Measurements from ENCODE around the gene CLDN6.
"Not testable (repeated sequence)": the region's sequence is repeated elsewhere in the genome, so short reads cannot be mapped to it uniquely, and the experiment has no call there.

The CLDN6 gene

GRCh38 chr16:3057181-3058138, 39.5 kb upstream of the CLDN6 start:
- no peak overlapping the region for H3K9ac ChIP-seq (ENCODE audit: low read length)
- H3K27ac ChIP-seq (ENCODE audit: low read depth, low read length) = no peak overlapping the region
- H3K79me2 ChIP-seq (ENCODE audit: control insufficient read depth, insufficient read depth, low read length) = no peaks in the 10 kb centered on the region
- WGBS (ENCODE audit: extremely low coverage, insufficient coverage, low lambda C conversion rate) = no CpG with 5 or more reads among the region's 22 CpGs
- no peak overlapping the region for H2AK5ac ChIP-seq (ENCODE audit: low read length)
- no peak overlapping the region for H2BK5ac ChIP-seq (ENCODE audit: low read length)
- H3K36me3 ChIP-seq (ENCODE audit: control insufficient read depth, insufficient read depth, low read length) = no peaks in the 10 kb centered on the region
- DNase-seq = no peak
- H4K8ac ChIP-seq (ENCODE audit: low read depth, low read length) = no peak overlapping the region
- no peaks in the 10 kb centered on the region for H3K27me3 ChIP-seq (ENCODE audit: insufficient read depth, low read length, poor library complexity)
- no peak overlapping the region for H4K5ac ChIP-seq (ENCODE audit: low read length)
- no peaks in the 10 kb centered on the region for H3K4me1 ChIP-seq (ENCODE audit: control insufficient read depth, low read depth, low read length)
- H3K4me3 ChIP-seq (ENCODE audit: low read length) = no peak overlapping the region
- no peak overlapping the region for H3K56ac ChIP-seq (ENCODE audit: low read length)
- H3K23ac ChIP-seq (ENCODE audit: low read length) = no peak overlapping the region
- H3K4ac ChIP-seq (ENCODE audit: low read depth, low read length) = no peak overlapping the region
- no peaks in the 10 kb centered on the region for H3K79me1 ChIP-seq (ENCODE audit: low read length)
- no peak overlapping the region for H2BK15ac ChIP-seq (replicated peaks; ENCODE audit: low read depth)
- no peak overlapping the region for H2BK120ac ChIP-seq (ENCODE audit: low read depth, low read length)
- H3K4me2 ChIP-seq (ENCODE audit: low read length) = peak overlapping the region; percentile 64
- no peak overlapping the region for H3K18ac ChIP-seq (ENCODE audit: low read length)

GRCh38 chr16:3056336-3057180, 38.6 kb upstream of the CLDN6 start:
- Histone ChIP-seq H3K56ac (ENCODE audit: low read length) (no peak overlapping the region), H3K79me2 (ENCODE audit: control insufficient read depth, insufficient read depth, low read length) (no peaks in the 10 kb centered on the region), H3K79me1 (ENCODE audit: low read length) (no peaks in the 10 kb centered on the region), H4K8ac (ENCODE audit: low read depth, low read length) (no peak overlapping the region), H3K4ac (ENCODE audit: low read depth, low read length) (no peak overlapping the region), H3K27ac (ENCODE audit: low read depth, low read length) (no peak overlapping the region), H4K5ac (ENCODE audit: low read length) (no peak overlapping the region), H2AK5ac (ENCODE audit: low read length) (no peak overlapping the region), H3K36me3 (ENCODE audit: control insufficient read depth, insufficient read depth, low read length) (no peaks in the 10 kb centered on the region), H3K9ac (ENCODE audit: low read length) (no peak overlapping the region), H3K4me1 (ENCODE audit: control insufficient read depth, low read depth, low read length) (no peaks in the 10 kb centered on the region), H3K27me3 (ENCODE audit: insufficient read depth, low read length, poor library complexity) (no peaks in the 10 kb centered on the region), H3K18ac (ENCODE audit: low read length) (no peak overlapping the region), H2BK15ac (replicated peaks; ENCODE audit: low read depth) (no peak overlapping the region), H3K23ac (ENCODE audit: low read length) (no peak overlapping the region), H2BK5ac (ENCODE audit: low read length) (no peak overlapping the region), H3K4me2 (ENCODE audit: low read length) (no peak overlapping the region), H3K4me3 (ENCODE audit: low read length) (no peak overlapping the region), H2BK120ac (ENCODE audit: low read depth, low read length) (no peak overlapping the region)
- WGBS (ENCODE audit: extremely low coverage, insufficient coverage, low lambda C conversion rate) = no CpG with 5 or more reads among the region's 19 CpGs
- DNase-seq = no peak

- DNase-seq; H3K23ac ChIP-seq (ENCODE audit: low read length); H3K79me2 ChIP-seq (ENCODE audit: control insufficient read depth, insufficient read depth, low read length); H2BK15ac ChIP-seq (replicated peaks; ENCODE audit: low read depth); H3K27me3 ChIP-seq (ENCODE audit: insufficient read depth, low read length, poor library complexity); H3K18ac ChIP-seq (ENCODE audit: low read length); H3K4me2 ChIP-seq (ENCODE audit: low read length); H2BK120ac ChIP-seq (ENCODE audit: low read depth, low read length); H3K36me3 ChIP-seq (ENCODE audit: control insufficient read depth, insufficient read depth, low read length); H2AK5ac ChIP-seq (ENCODE audit: low read length); H2BK5ac ChIP-seq (ENCODE audit: low read length); H3K4me3 ChIP-seq (ENCODE audit: low read length); H4K8ac ChIP-seq (ENCODE audit: low read depth, low read length); H3K56ac ChIP-seq (ENCODE audit: low read length); H3K79me1 ChIP-seq (ENCODE audit: low read length); H3K4ac ChIP-seq (ENCODE audit: low read depth, low read length); H3K9ac ChIP-seq (ENCODE audit: low read length); H3K4me1 ChIP-seq (ENCODE audit: control insufficient read depth, low read depth, low read length); H4K5ac ChIP-seq (ENCODE audit: low read length); H3K27ac ChIP-seq (ENCODE audit: low read depth, low read length): not testable (repeated sequence)
- no CpG with 5 or more reads among the region's 9 CpGs for WGBS (ENCODE audit: extremely low coverage, insufficient coverage, low lambda C conversion rate)
Observed at GRCh38 chr16:3055734-3056115, 37.7 kb upstream of the CLDN6 start.

- Histone ChIP-seq H2BK15ac (replicated peaks; ENCODE audit: low read depth) (no peak overlapping the region), H2BK5ac (ENCODE audit: low read length) (no peak overlapping the region), H4K8ac (ENCODE audit: low read depth, low read length) (no peak overlapping the region), H3K23ac (ENCODE audit: low read length) (no peak overlapping the region), H3K27me3 (ENCODE audit: insufficient read depth, low read length, poor library complexity) (no peaks in the 10 kb centered on the region), H3K56ac (ENCODE audit: low read length) (peak overlapping the region; percentile 3), H3K36me3 (ENCODE audit: control insufficient read depth, insufficient read depth, low read length) (no peaks in the 10 kb centered on the region), H3K9ac (ENCODE audit: low read length) (no peak overlapping the region), H3K4me2 (ENCODE audit: low read length) (no peak overlapping the region), H3K79me1 (ENCODE audit: low read length) (no peaks in the 10 kb centered on the region), H3K79me2 (ENCODE audit: control insufficient read depth, insufficient read depth, low read length) (no peaks in the 10 kb centered on the region), H3K4ac (ENCODE audit: low read depth, low read length) (no peak overlapping the region), H2BK120ac (ENCODE audit: low read depth, low read length) (no peak overlapping the region), H2AK5ac (ENCODE audit: low read length) (no peak overlapping the region), H3K27ac (ENCODE audit: low read depth, low read length) (no peak overlapping the region), H4K5ac (ENCODE audit: low read length) (no peak overlapping the region), H3K4me3 (ENCODE audit: low read length) (no peak overlapping the region), H3K18ac (ENCODE audit: low read length) (no peak overlapping the region), H3K4me1 (ENCODE audit: control insufficient read depth, low read depth, low read length) (no peaks in the 10 kb centered on the region)
- DNase-seq = no peak
- WGBS (ENCODE audit: extremely low coverage, insufficient coverage, low lambda C conversion rate) = no CpG with 5 or more reads among the region's 17 CpGs
Observed at GRCh38 chr16:3054965-3055733, 37.2 kb upstream of the CLDN6 start.

- H3K79me1 ChIP-seq (ENCODE audit: low read length); H3K27ac ChIP-seq (ENCODE audit: low read depth, low read length); H3K4me2 ChIP-seq (ENCODE audit: low read length); H3K4ac ChIP-seq (ENCODE audit: low read depth, low read length); H2BK120ac ChIP-seq (ENCODE audit: low read depth, low read length); DNase-seq; H2AK5ac ChIP-seq (ENCODE audit: low read length); H2BK5ac ChIP-seq (ENCODE audit: low read length); H4K8ac ChIP-seq (ENCODE audit: low read depth, low read length); H3K23ac ChIP-seq (ENCODE audit: low read length); H3K27me3 ChIP-seq (ENCODE audit: insufficient read depth, low read length, poor library complexity); H3K18ac ChIP-seq (ENCODE audit: low read length); H3K9ac ChIP-seq (ENCODE audit: low read length); H4K5ac ChIP-seq (ENCODE audit: low read length); H3K36me3 ChIP-seq (ENCODE audit: control insufficient read depth, insufficient read depth, low read length); H3K4me3 ChIP-seq (ENCODE audit: low read length); H3K56ac ChIP-seq (ENCODE audit: low read length); H3K79me2 ChIP-seq (ENCODE audit: control insufficient read depth, insufficient read depth, low read length); H2BK15ac ChIP-seq (replicated peaks; ENCODE audit: low read depth); H3K4me1 ChIP-seq (ENCODE audit: control insufficient read depth, low read depth, low read length): not testable (repeated sequence)
- no CpG with 5 or more reads among the region's 13 CpGs for WGBS (ENCODE audit: extremely low coverage, insufficient coverage, low lambda C conversion rate)
Observed at GRCh38 chr16:3053330-3053710, 35.3 kb upstream of the CLDN6 start.
